Globus pallidus (tissue), 1 donor: ENCODE measurements around the gene RAD51AP1.
"Not testable (repeated sequence)": the region's sequence is repeated elsewhere in the genome, so short reads cannot be mapped to it uniquely, and the experiment has no call there.

Experiments used
- DNase-seq: peaks from one replicate; pipeline ENCODE4 v3.0.0-alpha.2; 2015; ENCODE audit warnings: low spot score

The RAD51AP1 gene

GRCh38 chr12:4538207-4539160 is at the start of gene RAD51AP1:
Gene RAD51AP1 (plus strand): TSS chr12:4538890. CDS start chr12:4538940, 50 bp downstream.
- peak; percentile 96 for DNase-seq

GRCh38 chr12:4489556-4489955 is 49.1 kb upstream of the RAD51AP1 start:
- no peak for DNase-seq

GRCh38 chr12:4490973-4491372 is 47.7 kb upstream of the RAD51AP1 start:
- DNase-seq, result no peak

GRCh38 chr12:4496145-4496838 is 42.4 kb upstream of the RAD51AP1 start:
- no peak for DNase-seq

GRCh38 chr12:4499186-4499585 is 39.5 kb upstream of the RAD51AP1 start:
- DNase-seq, result no peak

GRCh38 chr12:4505376-4505986 is 33.2 kb upstream of the RAD51AP1 start:
- no peak for DNase-seq

GRCh38 chr12:4506430-4506829 is 32.3 kb upstream of the RAD51AP1 start:
- DNase-seq, result no peak

GRCh38 chr12:4506870-4507269 is 31.8 kb upstream of the RAD51AP1 start:
- DNase-seq, result no peak

GRCh38 chr12:4508503-4508902 is 30.2 kb upstream of the RAD51AP1 start:
- DNase-seq, result not testable (repeated sequence)

- not testable (repeated sequence) for DNase-seq
Measured at GRCh38 chr12:4509269-4509668, 29.4 kb upstream of the RAD51AP1 start.

- no peak for DNase-seq
Measured at GRCh38 chr12:4518106-4518728, 20.5 kb upstream of the RAD51AP1 start.

- not testable (repeated sequence) for DNase-seq
Measured at GRCh38 chr12:4523443-4523842, 15.2 kb upstream of the RAD51AP1 start.

- no peak for DNase-seq
Measured at GRCh38 chr12:4526923-4527546, 11.7 kb upstream of the RAD51AP1 start.

GRCh38 chr12:4530160-4530559 is 8.5 kb upstream of the RAD51AP1 start:
- DNase-seq, result no peak

GRCh38 chr12:4530982-4531586 is 7.6 kb upstream of the RAD51AP1 start:
- DNase-seq, result no peak

- no peak for DNase-seq
Measured at GRCh38 chr12:4535092-4535491, 3.6 kb upstream of the RAD51AP1 start.

GRCh38 chr12:4535871-4536270 is 2.8 kb upstream of the RAD51AP1 start:
- DNase-seq, result no peak

GRCh38 chr12:4539167-4539870 is 629 bp downstream of the RAD51AP1 start:
- DNase-seq, result no peak

GRCh38 chr12:4540170-4540569 is 1.5 kb downstream of the RAD51AP1 start:
- DNase-seq, result no peak

GRCh38 chr12:4540638-4541037 is 1.9 kb downstream of the RAD51AP1 start:
- no peak for DNase-seq

GRCh38 chr12:4545195-4545594 is 6.5 kb downstream of the RAD51AP1 start:
- DNase-seq, result no peak
